DLD1 (cell line): ENCODE data around the gene PCID2.

ENCODE experiments used
- in situ Hi-C: cut with HindIII; loops from 2 replicates; pipeline ENCODE4 v1.10.0; 2017; ENCODE audit warnings: low sequenced_read_pairs

Gene PCID2

DNA sequence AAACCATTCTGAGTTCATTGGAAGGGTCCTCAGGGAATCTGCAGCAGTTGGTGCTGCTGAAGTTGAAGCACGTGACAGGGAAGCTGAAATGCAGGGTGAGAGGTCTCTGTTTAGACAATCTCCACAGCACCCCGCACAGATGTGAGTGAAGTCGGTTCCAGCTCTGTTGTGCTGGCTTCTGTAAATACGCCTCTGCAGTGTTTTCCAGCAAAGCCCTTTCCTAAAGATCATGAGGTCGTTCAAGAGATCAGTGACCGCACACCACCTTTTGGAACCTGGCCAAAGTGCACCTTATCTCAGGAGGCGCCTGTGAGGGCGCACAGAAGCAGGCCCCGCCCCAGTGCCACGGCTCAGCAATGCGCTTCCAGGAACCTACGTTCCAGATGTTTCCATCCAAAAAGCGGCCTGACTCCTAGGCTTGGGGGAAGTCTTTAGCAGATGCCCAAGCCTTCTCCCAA is 11.7 kb upstream of the PCID2 start:
- in situ Hi-C loops, result no loop called here

DNA sequence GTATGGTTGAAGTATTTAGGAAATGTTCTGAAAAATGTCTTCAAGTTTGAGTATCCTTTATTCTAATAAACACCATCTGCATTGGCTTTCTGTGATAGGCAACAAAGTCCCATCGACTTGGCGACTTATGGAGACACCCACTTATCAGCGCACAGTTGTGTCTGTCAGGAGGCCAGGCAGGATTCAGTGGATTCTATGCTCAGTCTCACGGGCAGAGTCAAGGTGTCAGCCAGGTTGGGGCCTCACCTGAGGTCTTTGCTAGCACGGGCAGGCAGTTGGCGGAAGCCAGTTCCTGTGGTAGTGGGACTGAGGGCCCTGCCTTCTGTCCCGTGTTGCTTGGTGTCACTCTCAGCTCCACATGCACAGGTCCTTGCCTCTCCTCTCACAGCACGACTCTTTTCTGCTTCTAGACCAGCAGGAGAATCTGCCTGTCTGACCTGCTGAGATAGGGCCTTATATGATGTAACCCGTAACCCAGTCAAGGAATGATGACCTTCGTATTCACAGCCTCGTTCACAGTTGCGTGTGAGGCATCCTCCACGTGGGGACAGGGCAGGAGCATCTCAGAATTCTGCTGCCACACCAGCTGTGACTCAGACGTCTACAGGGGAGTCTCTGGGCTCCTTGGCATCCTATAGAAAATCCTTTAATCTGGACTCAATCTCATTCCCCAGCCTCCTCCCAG is 10.9 kb upstream of the PCID2 start:
- in situ Hi-C loops, result no loop called here

DNA sequence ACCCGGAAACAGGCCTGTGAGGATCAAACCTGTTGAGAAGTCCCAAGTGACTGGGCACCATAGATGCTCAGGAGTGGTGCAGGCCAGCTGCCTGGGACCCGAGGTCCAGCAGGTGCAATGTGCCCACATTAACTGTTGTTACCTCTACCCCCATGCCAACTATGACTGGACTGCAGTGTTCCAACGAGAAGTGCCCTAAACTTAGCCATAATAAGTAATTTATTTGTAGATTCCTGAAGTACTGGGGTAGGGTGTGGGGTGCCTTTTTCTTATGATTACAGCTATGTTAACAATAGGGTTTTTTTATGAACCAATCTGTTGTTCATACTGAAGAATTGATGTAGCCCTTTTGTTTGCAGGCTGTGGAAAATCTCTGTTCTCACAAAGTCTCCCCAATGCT is 10.1 kb upstream of the PCID2 start:
- in situ Hi-C loops, result no loop called here

DNA sequence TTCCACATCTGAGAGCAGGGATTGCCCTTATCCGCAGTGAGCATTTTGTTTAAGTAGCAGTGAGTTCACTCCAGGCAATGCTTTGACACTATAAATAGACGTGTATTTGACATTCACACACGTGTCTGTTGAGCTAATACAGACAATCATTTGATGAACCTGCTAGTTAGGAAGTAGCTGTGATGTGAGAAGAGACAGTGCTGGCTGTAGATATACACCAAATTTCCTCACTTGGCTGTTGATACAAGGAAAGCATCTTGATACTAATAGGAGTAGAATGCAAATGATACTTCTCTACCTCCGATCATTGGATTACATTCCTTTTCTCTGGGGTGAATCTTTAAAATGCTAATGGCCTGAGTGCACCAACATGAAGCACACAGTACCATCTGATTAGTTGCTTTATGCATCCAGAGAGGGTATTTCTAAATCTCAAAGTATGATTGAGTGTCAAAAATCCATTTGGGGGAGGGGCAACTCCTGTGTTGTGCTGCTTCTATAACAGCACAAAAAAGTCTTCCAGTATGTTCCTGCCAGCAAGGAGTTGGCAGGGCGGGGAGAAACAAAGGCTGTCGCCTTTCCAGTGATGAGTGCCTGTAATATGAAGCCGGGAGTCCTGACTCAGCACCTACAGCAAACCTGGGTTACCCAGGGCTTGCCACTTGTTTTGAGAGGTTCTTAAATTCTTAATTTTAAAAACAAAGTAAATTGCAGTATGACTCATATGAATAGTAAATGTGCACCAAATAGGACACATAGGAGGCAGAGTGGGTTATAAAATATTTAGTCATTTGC is 8.0 kb upstream of the PCID2 start:
- in situ Hi-C loops, result no loop called here

DNA sequence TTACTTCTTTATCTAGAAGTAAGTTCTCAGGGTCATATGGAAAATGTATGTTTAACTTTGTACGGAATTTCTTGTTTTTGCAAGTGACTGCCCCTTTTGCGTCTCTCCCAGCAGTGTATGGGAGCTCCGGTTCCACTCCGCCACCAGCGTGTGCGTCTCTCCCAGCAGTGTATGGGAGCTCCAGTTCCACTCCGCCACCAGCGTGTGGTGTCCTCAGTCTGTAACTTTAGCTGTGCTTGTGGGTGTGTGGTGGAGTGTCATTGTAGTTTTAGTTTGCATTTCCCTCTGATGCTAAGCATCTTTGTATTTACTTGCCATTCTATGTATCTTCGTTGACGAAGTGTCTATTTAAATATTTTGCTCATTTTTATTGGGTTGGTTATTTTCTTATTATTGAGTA is 3.3 kb upstream of the PCID2 start:
- in situ Hi-C loops, result no loop called here

DNA sequence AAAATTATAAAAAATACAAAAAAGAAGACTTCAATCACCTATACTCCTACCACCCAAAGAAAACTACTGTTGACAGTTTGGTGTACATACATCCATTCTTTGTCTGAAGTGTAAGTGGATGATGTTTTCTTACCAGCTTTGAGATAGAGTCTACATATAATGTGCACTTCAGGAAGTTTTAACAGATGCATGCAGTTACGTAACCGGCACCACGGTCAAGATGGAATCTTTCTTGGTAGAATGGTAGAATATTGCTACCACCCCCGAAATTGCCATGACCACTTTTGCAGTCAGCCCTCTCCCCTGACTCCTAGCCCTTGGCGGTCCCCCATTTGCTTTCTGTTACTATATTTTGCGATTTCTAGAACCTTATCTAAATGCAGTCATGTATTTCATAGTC is 2.4 kb upstream of the PCID2 start:
- in situ Hi-C loops, result no loop called here

DNA sequence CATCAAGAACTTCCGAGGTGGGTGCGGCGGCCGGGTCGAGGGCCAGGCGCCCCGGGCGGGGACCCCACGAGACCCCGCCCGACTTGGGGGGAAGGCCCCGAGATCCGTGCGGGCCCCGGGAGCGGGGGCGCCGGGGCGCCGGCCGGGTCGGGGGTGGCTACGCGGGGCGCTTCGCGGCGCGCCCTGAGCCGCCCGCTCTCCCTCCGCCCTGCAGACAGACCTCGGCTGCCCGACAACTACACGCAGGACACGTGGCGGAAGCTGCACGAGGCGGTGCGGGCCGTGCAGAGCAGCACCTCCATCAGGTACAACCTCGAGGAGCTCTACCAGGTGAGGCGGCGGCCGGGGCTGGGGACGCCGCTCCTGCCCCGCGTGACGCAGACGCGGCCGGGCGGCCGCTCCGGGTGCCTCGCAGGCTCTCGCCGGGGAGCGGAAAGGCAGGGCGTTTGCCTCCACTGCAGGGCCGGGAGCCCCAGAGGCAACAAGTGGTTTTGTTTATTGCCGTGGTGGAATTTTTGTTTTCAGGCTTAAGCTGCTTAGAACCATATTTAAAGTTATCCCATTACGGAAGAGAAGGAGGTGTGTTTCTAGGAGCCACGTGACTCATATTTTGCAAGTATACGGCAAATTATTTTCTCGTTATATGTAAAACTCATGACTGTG is 1.4 kb upstream of the PCID2 start:
- in situ Hi-C loops, result no loop called here

DNA sequence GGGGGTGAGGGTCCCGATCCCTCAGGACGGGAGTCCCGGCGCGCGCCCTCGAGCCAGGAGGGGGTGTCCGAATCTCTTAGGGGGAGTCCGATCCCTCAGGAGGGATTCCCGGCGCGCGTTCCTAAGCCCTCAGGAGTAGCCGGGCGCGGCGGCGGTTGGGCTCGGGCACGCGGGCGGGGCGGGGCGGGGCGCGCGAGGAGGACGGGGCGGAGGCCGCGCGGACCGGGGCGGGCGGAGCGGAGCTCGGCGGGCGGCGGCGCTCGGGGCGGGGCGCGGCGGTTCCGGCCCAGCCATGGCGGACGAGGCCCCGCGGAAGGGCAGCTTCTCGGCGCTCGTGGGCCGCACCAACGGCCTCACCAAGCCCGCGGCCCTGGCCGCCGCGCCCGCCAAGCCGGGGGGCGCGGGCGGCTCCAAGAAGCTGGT is 878 bp upstream of the PCID2 start, which contains the start of gene CUL4A:
Gene CUL4A, plus strand, starts transcription at position 278 of the 423 bp plus-strand sequence. Its CDS starts 15 bp downstream, at position 293.
- in situ Hi-C loops, result no loop called here

DNA sequence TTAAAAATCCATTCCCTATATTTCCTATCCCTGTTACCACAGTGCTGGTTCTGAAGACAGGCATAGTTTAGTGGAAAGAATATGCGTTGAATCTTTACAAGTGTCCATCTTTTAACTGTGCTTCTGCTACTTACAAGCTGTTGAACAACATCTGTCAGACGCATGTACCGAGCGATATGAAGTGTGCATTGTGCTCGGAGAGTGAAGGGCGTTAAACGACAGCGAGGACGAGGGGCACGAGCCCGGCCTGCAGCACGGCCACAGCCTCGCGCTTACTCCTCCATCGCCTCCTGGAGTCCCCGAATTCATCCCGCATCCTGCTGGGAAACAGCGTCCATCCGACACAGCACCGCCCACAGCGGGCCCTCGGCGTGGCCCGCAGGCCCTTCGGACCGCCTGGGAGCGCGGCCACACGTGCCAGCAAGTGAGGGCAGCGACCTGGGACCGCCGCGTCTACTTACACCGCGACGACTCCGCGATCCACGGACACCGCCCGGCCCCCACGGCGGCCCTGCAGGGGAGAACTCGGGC is 514 bp downstream of the PCID2 start:
- in situ Hi-C loops, result no loop called here

DNA sequence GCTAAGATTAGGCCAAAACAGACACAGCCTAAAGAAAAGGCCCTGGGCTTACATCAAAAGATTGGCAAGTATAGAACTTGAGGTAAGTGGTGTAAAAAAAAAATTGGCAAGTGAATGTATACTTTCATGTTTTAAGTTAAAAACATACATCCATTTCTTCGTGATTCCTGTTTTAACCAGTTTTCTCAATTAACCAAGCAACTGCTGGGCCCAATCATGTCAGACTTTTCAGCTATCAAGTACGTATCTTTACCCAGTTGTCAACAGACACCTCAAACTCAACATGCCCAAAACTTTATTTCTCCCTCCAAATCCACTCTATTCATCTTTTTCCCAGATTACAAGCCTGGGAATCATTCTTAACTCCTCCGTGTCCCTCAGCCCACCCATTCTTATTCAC is 1.0 kb downstream of the PCID2 start:
- in situ Hi-C loops, result no loop called here

DNA sequence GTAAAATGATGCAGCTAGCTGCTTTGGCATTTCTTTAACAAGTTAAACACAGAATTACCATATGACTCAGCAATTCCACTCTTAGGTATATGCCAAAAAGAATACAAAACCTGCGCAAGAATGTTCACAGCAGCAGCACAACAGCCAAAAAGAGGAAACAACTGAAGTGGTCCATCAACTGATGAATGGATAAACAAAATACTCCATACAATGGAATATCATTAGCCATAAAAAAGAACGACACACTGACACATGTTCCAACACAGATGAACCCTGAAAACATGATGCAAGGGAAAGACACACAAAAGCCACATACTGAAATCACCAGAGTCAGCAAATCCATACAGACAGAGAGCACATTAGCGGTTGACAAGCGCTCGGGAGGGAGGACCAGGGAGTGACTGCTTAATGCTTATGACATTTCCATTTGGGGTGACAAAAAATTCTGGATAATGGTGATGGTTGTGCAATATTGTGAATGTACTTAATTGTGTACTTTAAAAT is 3.0 kb downstream of the PCID2 start:
- in situ Hi-C loops, result no loop called here

DNA sequence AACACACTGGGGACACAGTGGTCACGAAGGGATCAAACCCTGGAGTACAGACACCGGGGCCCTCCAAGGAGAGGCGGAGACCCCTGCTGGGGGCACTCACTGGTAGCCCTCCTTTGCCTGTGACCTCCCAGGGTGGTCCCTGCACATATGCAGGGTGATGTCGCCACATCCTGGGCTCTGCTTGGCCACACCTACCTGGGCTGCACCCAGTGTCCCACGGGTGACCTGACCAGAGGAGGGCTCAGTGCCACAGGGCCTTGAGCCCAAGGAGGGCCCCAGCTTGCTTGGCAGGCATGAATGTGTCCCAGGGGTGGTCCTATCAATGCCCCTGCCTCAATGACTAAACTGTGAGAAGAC is 4.1 kb downstream of the PCID2 start:
- in situ Hi-C loops, result no loop called here

DNA sequence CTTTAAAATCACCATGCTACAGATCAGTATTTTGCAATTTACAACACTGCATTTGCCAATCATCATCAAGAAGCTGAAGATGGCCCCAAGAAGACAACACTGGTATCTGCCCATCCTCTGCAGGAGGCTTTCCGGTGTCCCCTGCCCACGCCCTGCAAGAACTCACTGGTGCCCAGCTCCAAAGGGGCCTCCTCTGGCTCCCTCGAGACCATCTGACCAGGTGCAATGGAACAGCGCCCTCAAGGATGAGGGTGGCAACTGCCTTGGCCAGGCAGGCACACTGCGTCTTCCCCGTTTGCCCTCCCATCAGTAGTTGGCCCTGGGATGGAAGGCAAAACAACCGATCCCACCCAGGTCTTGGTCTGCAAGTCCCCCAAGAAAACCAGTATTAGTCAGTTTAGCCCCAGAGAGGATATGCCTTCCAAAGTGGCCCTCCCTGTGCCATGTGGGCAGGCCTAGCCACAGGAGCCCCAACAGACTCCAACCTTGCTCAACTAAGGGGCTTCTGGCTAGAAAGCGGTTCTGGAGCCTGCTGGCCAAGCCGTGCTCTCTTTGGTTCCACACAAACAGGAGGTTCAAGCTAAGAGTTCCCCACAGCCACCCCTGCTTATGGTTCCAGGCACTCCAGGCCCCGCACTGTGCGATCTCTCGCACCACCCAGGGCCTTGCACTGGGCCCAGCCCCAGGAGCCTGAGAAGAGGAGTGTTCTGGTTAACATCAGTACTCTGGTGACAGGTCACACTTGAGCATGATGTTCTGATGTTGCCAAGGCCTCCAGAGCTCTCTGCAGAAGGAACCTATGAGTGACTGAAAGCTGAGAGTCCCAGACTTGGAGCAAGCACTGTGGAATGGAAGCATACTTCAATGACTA is 4.7 kb downstream of the PCID2 start:
- in situ Hi-C loops, result no loop called here

DNA sequence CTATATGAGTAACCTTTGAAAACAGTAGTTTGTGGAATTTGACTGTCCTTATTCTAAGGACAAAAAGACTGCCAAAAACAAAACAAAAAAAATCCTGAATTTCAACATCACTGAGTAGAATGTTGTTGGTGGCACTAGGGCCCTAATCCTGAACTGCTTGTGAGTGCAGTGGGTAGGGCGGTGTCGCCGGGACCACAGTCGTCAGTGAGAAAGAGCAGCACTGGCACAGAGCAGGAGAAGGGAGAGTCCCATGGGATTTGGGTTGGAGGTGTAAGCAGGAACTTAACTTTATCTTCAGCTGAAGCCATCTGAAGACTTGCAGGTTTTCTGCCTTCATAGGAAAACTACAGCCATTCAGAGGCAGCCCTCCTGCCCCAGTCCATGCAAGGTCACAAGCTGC is 5.6 kb downstream of the PCID2 start:
- in situ Hi-C loops, result no loop called here

DNA sequence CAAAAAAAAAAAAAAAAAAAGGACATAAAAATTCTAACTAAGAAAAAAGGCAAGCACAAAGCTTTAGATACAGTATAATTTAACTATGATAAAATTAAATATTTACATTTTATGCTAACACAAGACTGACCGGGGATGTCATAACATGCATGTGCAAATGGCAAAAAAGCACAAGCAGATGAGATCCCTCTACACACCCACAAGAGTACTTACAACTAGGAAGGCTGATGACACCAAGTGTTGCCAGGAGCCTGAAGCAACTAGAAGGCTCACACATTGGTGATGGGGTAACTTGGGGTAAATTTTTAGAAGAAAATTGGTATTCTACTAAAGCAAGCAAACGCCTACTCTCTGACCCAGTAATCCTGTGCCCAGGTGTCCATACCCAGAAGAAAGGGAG is 6.7 kb downstream of the PCID2 start:
- in situ Hi-C loops, result no loop called here

DNA sequence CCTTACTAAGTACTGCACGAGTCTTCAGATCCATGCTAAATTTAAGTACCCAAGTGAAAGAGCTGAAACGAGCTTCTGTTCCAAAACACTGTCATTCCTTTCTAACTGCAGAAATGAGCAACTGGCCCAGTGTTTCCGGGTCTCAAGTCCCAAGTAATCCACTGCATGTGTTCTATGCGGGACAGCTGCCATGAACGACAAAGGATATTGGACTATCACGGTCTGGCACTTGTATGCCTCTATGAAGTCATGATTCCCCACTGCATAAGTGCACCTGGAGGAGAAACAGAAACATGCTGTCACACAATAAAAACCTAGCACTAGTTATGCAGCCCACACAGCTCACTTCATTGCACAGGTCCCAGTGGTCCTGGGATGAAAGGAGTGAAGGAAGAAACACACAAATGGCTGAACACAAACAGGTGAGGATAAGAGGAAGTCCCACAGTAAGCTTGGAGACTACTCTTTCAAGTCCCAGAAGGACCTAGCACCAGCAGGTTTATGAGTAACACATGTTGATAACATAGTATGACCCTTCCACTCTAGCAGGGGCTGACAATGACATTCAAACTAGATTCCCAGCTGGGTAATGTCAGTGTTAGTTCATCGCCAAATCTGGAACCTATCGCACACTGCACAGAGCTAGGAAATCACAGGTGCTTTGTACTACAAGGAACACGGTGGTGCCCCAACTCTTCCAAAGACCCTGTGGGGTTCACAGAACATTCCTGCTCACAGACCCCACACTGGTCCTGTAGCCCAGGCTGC is 11.3 kb downstream of the PCID2 start:
- in situ Hi-C loops, result no loop called here

DNA sequence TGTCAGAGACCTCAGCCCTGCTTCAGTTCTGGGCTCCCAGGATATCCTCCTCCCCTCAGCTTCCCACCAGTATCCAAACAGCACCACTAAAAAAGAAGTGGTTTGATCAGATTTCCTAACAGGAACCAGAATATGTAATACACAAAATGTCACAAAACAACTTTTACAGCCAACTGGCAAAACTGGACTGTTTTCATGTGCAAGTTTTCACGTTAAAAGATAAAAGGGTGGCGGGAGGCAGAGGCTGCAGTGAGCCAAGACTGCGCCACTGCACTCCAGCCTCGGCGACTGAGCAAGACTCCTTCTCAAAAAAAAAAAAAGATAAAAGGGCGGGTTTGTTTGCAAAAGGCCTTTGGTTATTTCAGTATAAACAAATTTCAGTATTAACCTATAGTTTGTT is 13.1 kb downstream of the PCID2 start:
- in situ Hi-C loops, result no loop called here

DNA sequence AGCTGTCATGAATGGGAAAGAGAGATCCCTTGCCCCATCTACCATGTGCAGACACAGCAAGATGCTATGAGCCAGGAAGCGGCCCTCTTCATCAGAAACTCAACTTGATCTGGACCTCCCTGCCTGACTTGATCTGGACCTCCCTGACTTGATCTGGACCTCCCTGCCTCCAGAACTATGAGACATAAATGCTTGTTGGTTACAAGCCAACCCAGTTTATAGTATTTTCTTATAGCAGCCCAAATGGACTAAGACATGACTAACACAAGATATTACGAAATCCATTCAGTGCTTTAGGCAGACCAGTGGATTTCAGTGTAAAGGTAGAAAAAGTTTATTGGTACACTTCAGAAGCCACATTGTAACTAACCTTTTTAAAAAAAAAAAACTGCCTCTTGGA is 15.6 kb downstream of the PCID2 start:
- in situ Hi-C loops, result no loop called here

DNA sequence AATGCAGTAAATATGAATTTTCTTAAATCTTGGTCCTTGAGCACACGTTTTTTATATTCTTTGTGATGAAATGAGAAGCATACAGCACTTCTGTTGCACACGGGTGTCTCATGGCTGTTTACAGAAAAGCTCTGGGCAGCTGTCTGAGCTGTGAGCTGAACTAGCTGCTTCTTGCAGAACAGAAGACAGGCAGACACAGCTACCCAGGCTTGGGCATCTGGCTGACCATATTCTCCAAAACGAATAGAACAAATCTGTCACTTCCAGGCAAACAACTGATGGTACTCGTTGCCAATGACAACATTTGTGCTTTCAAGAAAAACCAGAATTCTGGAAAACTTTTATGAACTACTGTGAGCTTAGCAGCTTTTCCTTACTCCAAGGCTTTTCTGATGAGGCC is 16.2 kb downstream of the PCID2 start:
- in situ Hi-C loops, result no loop called here

DNA sequence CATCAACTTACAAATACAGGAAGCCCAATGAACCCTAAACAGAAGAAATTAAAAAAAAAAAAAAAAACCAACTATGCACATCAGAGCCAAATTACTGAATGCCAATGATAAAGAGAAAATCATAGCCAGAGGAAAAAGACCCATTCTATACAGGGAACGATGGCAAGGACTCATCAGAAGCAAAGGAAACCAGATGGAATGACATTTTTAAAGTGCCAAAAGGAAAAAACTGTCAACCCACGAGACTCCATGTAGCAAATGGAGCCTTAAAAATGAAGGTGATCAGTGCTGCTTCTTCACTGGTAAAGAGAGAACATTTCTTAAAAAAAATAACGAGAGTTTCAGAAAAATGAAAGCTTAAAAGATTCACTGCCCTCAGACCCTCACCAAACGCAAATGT is 18.3 kb downstream of the PCID2 start:
- in situ Hi-C loops, result no loop called here
